HepG2 (cell line): ENCODE measurements around the gene ABCC12. TPM values are rescaled to one million over a fixed set of nuclear protein-coding genes. Genes with fewer than 3 reads are reported as not detected.

Experiments used
- AGO1 ChIP-seq: fragments of 200-400 bp; formaldehyde crosslinking; IDR thresholded peaks from 2 replicates; pipeline ENCODE4 v1.6.1; 2017; ENCODE audit warnings: mild to moderate bottlenecking, low read depth, low read length, moderate library complexity; ENCODE audit not compliant: poor library complexity, severe bottlenecking
- FOXJ3 ChIP-seq: sonication (generic); formaldehyde crosslinking; IDR thresholded peaks from 2 replicates; pipeline ENCODE4 v1.4.0; 2020; ENCODE audit warnings: missing genetic modification reagents, mild to moderate bottlenecking, borderline replicate concordance
- GABPA ChIP-seq, 2 experiments: IDR thresholded peaks; 2 replicates each; pipeline ENCODE4 v1.6.1; 2011 to 2016; ENCODE audit warnings: low read depth in 2 of 2, low read length in 1 of 2, missing biosample characterization in 1 of 2, missing genetic modification characterization in 1 of 2
- HDAC2 ChIP-seq: sonication (generic); formaldehyde crosslinking; IDR thresholded peaks from 2 replicates; pipeline ENCODE4 v1.4.0; 2020; ENCODE audit warnings: missing genetic modification reagents
- HNF4A ChIP-seq: sonication (generic); formaldehyde crosslinking; IDR thresholded peaks from 2 replicates; pipeline ENCODE4 v1.4.0; 2020; ENCODE audit warnings: missing genetic modification reagents
- JUND ChIP-seq: sonication (generic); formaldehyde crosslinking; IDR thresholded peaks from 2 replicates; pipeline ENCODE4 v1.8.0; 2022; ENCODE audit warnings: mild to moderate bottlenecking, missing genetic modification reagents
- NAIF1 ChIP-seq: sonication (generic); formaldehyde crosslinking; IDR thresholded peaks from 2 replicates; pipeline ENCODE4 v1.5.0; 2020; ENCODE audit warnings: mild to moderate bottlenecking, missing genetic modification reagents, borderline replicate concordance
- NR2F6 ChIP-seq, 2 experiments: IDR thresholded peaks; 2 replicates each; pipeline ENCODE4 v1.6.1; 2016; ENCODE audit warnings: antibody characterized with exemption in 1 of 2, mild to moderate bottlenecking in 1 of 2
- RXRA ChIP-seq: sonication (generic); formaldehyde crosslinking; IDR thresholded peaks from 2 replicates; pipeline ENCODE4 v1.5.1; 2020; ENCODE audit warnings: missing genetic modification reagents
- SALL1 ChIP-seq: sonication (generic); formaldehyde crosslinking; IDR thresholded peaks from 2 replicates; pipeline ENCODE4 v1.8.0; 2022; ENCODE audit warnings: mild to moderate bottlenecking, missing genetic modification reagents
- SRY ChIP-seq: sonication (generic); formaldehyde crosslinking; IDR thresholded peaks from 2 replicates; pipeline ENCODE4 v1.8.0; 2022; ENCODE audit warnings: mild to moderate bottlenecking, missing genetic modification reagents
- ZBTB33 ChIP-seq: sonication (generic); formaldehyde crosslinking; IDR thresholded peaks from 2 replicates; pipeline ENCODE4 v1.4.0; 2020; ENCODE audit warnings: missing genetic modification reagents
- ZFP91 ChIP-seq: sonication (generic); formaldehyde crosslinking; IDR thresholded peaks from 2 replicates; pipeline ENCODE4 v1.9.0; 2022; ENCODE audit warnings: missing genetic modification reagents, mild to moderate bottlenecking, borderline replicate concordance
- ZFY ChIP-seq: sonication (generic); formaldehyde crosslinking; IDR thresholded peaks from 2 replicates; pipeline ENCODE4 v1.4.0; 2020; ENCODE audit warnings: missing genetic modification reagents
- ZHX1 ChIP-seq: sonication (generic); formaldehyde crosslinking; IDR thresholded peaks from 2 replicates; pipeline ENCODE4 v1.8.1; 2022; ENCODE audit warnings: low read depth, mild to moderate bottlenecking, missing genetic modification reagents
- ZNF329 ChIP-seq: sonication (generic); formaldehyde crosslinking; IDR thresholded peaks from 2 replicates; pipeline ENCODE4 v1.9.0; 2021; ENCODE audit warnings: low read depth, mild to moderate bottlenecking, missing genetic modification reagents
- ZNF691 ChIP-seq: sonication (generic); formaldehyde crosslinking; IDR thresholded peaks from 2 replicates; pipeline ENCODE4 v1.4.0; 2020; ENCODE audit warnings: missing genetic modification reagents, low read depth, mild to moderate bottlenecking, borderline replicate concordance
- ZNF766 ChIP-seq: sonication (generic); formaldehyde crosslinking; IDR thresholded peaks from 2 replicates; pipeline ENCODE4 v1.5.0; 2020; ENCODE audit warnings: missing genetic modification reagents, borderline replicate concordance
- ZNF768 ChIP-seq: sonication (generic); formaldehyde crosslinking; IDR thresholded peaks from 2 replicates; pipeline ENCODE4 v1.4.0; 2020; ENCODE audit warnings: missing genetic modification reagents
- polyA plus RNA-seq, 8 experiments: library from polyadenylated mRNA; depleted of rRNA in 3 of 8; stranded (reverse) in 7 of 8; unstranded in 1 of 8; fragments of >200 nt; fragmentation: Illumina TruSeq in 4 of 8; extraction: Trizol in 4 of 8; gene quantifications; 2 replicates each; pipeline versions ENCODE4 v1.2.1 to v1.2.3, GENCODE V29; 2011 to 2016; ENCODE audit warnings: low read depth in 4 of 8, missing spikeins in 1 of 8, mixed read lengths in 1 of 8; ENCODE audit not compliant: insufficient read depth in 1 of 8
- total RNA-seq, 5 experiments: library from RNA; depleted of rRNA; stranded (reverse); fragments of >200 nt; fragmentation: Illumina TruSeq; extraction: Trizol; gene quantifications; 2 replicates each; pipeline ENCODE4 v1.2.3, GENCODE V29; 2016; ENCODE audit warnings: low read depth in 1 of 5

Gene ABCC12
- total and polyA plus RNA-seq, 2 of the 13 experiments (the other 11 are each of a cell fraction or from before 2014, with no cell fraction given): not detected

- TF ChIP-seq ZHX1 (CRISPR knock-in tag): peak; percentile 65; the same call in 1 of the 2 replicates
- no peak for TF ChIP-seq ZFP91
- TF ChIP-seq AGO1: no peak
- TF ChIP-seq HDAC2 (CRISPR knock-in tag): peak; percentile 17; the same call in 1 of the 2 replicates
- no peak for TF ChIP-seq FOXJ3 (CRISPR knock-in tag)
- TF ChIP-seq ZNF329: no peak
- TF ChIP-seq ZNF768 (CRISPR knock-in tag): peak; percentile 92
- peak; percentile 20; the same call in 1 of the 2 replicates for TF ChIP-seq ZFY (CRISPR knock-in tag)
- peak; percentile 86 for TF ChIP-seq HNF4A
- TF ChIP-seq NAIF1: no peak
- 0 out of 2 replicates have a peak, but pooled peaks have one; percentile 19 for TF ChIP-seq ZBTB33 (CRISPR knock-in tag)
- TF ChIP-seq SRY (CRISPR knock-in tag): no peak
- no peak for TF ChIP-seq ZNF766
- no peak for TF ChIP-seq JUND (CRISPR knock-in tag)
- no peak for TF ChIP-seq GABPA (IDR thresholded peaks at IDR 0.05; ENCODE audit: low read depth, low read length)
- TF ChIP-seq GABPA (CRISPR knock-in tag; IDR thresholded peaks at IDR 0.05; ENCODE audit: low read depth): no peak
- TF ChIP-seq SALL1: peak; percentile 72
- no peak for TF ChIP-seq NR2F6 (IDR thresholded peaks at IDR 0.05)
- TF ChIP-seq NR2F6 (CRISPR knock-in tag; IDR thresholded peaks at IDR 0.05): peak; percentile 17; the same call in 1 of the 2 replicates
- TF ChIP-seq RXRA (CRISPR knock-in tag): 0 out of 2 replicates have a peak, but pooled peaks have one; percentile 41
- TF ChIP-seq ZNF691 (CRISPR knock-in tag): no peak
Measured at GRCh38 chr16:48180868-48181480, 25.2 kb upstream of the ABCC12 start (continued).
